GM18517 (cell line): Measurements from ENCODE around the gene TMEM39B.

Source experiments
- ATAC-seq: cut with Tn5 transposase; IDR thresholded peaks from one replicate; pipeline ENCODE4 v1.9.1; 2021; ENCODE audit warnings: mild to moderate bottlenecking, moderate library complexity; ENCODE audit not compliant: unreplicated experiment

Gene TMEM39B

GRCh38 chr1:32150847-32151246 lies 78.1 kb downstream of the TMEM39B start:
- ATAC-seq = no peak

GRCh38 chr1:32151319-32151787 lies 78.6 kb downstream of the TMEM39B start:
- no peak for ATAC-seq
